HG03457 (cell line): ENCODE measurements around the gene VAPA.
"Not testable (repeated sequence)": the region's sequence is repeated elsewhere in the genome, so short reads cannot be mapped to it uniquely, and the experiment has no call there.

Experiments
- ATAC-seq: cut with Tn5 transposase; IDR thresholded peaks from one replicate; pipeline ENCODE4 v1.9.1; 2021; ENCODE audit warnings: moderate number of reproducible peaks; ENCODE audit not compliant: unreplicated experiment

VAPA gene

GRCh38 chr18:9885170-9886004 lies 28.4 kb upstream of the VAPA start, which contains the start of gene TXNDC2:
Gene TXNDC2 (plus strand): TSS chr18:9885973. CDS start chr18:9886681, 708 bp downstream.
- no peak for ATAC-seq

GRCh38 chr18:9886005-9886348 lies 27.8 kb upstream of the VAPA start:
- ATAC-seq: no peak

GRCh38 chr18:9887992-9888391 lies 25.8 kb upstream of the VAPA start:
- ATAC-seq: no peak

- ATAC-seq: no peak
Observed at GRCh38 chr18:9890196-9890595, 23.6 kb upstream of the VAPA start.

- no peak for ATAC-seq
Observed at GRCh38 chr18:9890957-9891356, 22.9 kb upstream of the VAPA start.

GRCh38 chr18:9891515-9891914 lies 22.3 kb upstream of the VAPA start:
- not testable (repeated sequence) for ATAC-seq

- ATAC-seq: no peak
Observed at GRCh38 chr18:9894454-9895068, 19.3 kb upstream of the VAPA start.

- no peak for ATAC-seq
Observed at GRCh38 chr18:9897129-9897528, 16.7 kb upstream of the VAPA start.

- ATAC-seq: not testable (repeated sequence)
Observed at GRCh38 chr18:9897787-9898291, 16.0 kb upstream of the VAPA start.

GRCh38 chr18:9898792-9899549 lies 14.8 kb upstream of the VAPA start:
- ATAC-seq: no peak

- ATAC-seq: not testable (repeated sequence)
Observed at GRCh38 chr18:9899550-9899930, 14.3 kb upstream of the VAPA start.

- no peak for ATAC-seq
Observed at GRCh38 chr18:9900699-9901098, 13.1 kb upstream of the VAPA start.

GRCh38 chr18:9901377-9901776 lies 12.4 kb upstream of the VAPA start:
- ATAC-seq: no peak

GRCh38 chr18:9902264-9902663 lies 11.6 kb upstream of the VAPA start:
- not testable (repeated sequence) for ATAC-seq

- no peak for ATAC-seq
Observed at GRCh38 chr18:9902832-9903231, 11.0 kb upstream of the VAPA start.

- ATAC-seq: no peak
Observed at GRCh38 chr18:9905401-9905922, 8.4 kb upstream of the VAPA start.

- ATAC-seq: no peak
Observed at GRCh38 chr18:9906481-9906880, 7.3 kb upstream of the VAPA start.

- ATAC-seq: no peak
Observed at GRCh38 chr18:9907867-9908266, 5.9 kb upstream of the VAPA start.

- no peak for ATAC-seq
Observed at GRCh38 chr18:9910071-9910470, 3.7 kb upstream of the VAPA start.

- no peak for ATAC-seq
Observed at GRCh38 chr18:9910661-9911060, 3.2 kb upstream of the VAPA start.

- no peak for ATAC-seq
Observed at GRCh38 chr18:9911226-9911625, 2.6 kb upstream of the VAPA start.
